Measurements from ENCODE around the gene GJB6. TPM values are rescaled to one million over a fixed set of nuclear protein-coding genes. Genes with fewer than 3 reads are reported as not detected.

The GJB6 gene
- total RNA-seq, 1 experiment from 2014 or later: 0.24 TPM

DNA sequence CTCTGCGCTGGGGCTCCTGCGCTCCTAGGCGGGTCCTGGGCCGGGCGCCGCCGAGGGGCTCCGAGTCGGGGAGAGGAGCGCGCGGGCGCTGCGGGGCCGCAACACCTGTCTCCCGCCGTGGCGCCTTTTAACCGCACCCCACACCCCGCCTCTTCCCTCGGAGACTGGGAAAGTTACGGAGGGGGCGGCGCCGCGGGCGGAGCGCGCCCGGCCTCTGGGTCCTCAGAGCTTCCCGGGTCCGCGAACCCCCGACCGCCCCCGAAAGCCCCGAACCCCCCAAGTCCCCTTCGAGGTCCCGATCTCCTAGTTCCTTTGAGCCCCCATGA is 39.3 kb downstream of the GJB6 start, which contains the start of gene GJB2:
Gene GJB2, minus strand, starts transcription at position 103 of the 326 bp plus-strand sequence. CDS start 3,357 bp downstream, outside the sequence.
- peaks cover 6% of the 10 kb centered on the region for H3K36me3 Mint-ChIP-seq (ENCODE audit: insufficient read depth, unreplicated experiment)
- peak; percentile 19 for DNase-seq
- no peaks in the 10 kb centered on the region for H3K9me3 Mint-ChIP-seq (ENCODE audit: low read depth, unreplicated experiment)
- H3K4me3 Mint-ChIP-seq (ENCODE audit: low read depth, unreplicated experiment): peak within 1 kb of the TSS; percentile 60
- no peak within 1 kb of the TSS for H3K27ac Mint-ChIP-seq (ENCODE audit: unreplicated experiment)
- peaks cover 21% of the 10 kb centered on the region for H3K27me3 Mint-ChIP-seq (ENCODE audit: unreplicated experiment)
- CTCF ChIA-PET: no interaction called here
- no TSS peak for BruUV-seq (replicated peaks)
- TF ChIP-seq, protein P1, sequence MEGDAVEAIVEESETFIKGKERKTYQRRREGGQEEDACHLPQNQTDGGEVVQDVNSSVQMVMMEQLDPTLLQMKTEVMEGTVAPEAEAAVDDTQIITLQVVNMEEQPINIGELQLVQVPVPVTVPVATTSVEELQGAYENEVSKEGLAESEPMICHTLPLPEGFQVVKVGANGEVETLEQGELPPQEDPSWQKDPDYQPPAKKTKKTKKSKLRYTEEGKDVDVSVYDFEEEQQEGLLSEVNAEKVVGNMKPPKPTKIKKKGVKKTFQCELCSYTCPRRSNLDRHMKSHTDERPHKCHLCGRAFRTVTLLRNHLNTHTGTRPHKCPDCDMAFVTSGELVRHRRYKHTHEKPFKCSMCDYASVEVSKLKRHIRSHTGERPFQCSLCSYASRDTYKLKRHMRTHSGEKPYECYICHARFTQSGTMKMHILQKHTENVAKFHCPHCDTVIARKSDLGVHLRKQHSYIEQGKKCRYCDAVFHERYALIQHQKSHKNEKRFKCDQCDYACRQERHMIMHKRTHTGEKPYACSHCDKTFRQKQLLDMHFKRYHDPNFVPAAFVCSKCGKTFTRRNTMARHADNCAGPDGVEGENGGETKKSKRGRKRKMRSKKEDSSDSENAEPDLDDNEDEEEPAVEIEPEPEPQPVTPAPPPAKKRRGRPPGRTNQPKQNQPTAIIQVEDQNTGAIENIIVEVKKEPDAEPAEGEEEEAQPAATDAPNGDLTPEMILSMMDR (IDR thresholded peaks at IDR 0.05; ENCODE audit: unreplicated experiment): no peak
- intact Hi-C loops (cut with micrococcal nuclease; ENCODE audit: unreplicated experiment): no loop called here
- peaks cover 9% of the 10 kb centered on the region for H3K4me1 Mint-ChIP-seq (ENCODE audit: low read depth, unreplicated experiment)

DNA sequence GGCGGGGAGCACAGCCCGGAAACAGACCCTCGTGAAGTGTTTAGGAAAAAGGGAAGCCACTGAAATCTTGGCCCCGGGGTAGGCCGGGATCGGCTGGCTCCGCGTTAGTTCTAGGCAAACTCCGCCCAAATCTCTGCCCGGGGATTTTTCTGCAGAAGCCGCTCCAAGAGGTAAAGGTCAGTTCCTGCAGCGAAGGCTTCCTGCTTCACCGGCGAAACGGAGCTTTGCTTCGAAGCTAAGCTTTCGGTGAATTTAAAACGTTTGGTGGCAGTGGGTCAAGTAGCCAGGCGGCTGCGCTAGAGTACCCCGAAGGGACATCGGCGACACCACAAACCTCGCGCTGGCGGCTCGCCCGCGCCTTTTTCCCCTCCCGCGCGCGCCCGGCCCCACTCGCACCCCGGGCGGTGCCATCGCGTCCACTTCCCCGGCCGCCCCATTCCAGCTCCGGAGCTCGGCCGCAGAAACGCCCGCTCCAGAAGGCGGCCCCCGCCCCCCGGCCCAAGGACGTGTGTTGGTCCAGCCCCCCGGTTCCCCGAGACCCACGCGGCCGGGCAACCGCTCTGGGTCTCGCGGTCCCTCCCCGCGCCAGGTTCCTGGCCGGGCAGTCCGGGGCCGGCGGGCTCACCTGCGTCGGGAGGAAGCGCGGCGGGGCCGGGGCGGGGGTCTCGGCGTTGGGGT is 39.8 kb downstream of the GJB6 start:
- H3K4me1 Mint-ChIP-seq (ENCODE audit: low read depth, unreplicated experiment): peaks cover 9% of the 10 kb centered on the region
- DNase-seq: peak; percentile 28
- no peak overlapping the region for H3K27ac Mint-ChIP-seq (ENCODE audit: unreplicated experiment)
- peaks cover 6% of the 10 kb centered on the region for H3K36me3 Mint-ChIP-seq (ENCODE audit: insufficient read depth, unreplicated experiment)
- CTCF ChIA-PET: no interaction called here
- H3K9me3 Mint-ChIP-seq (ENCODE audit: low read depth, unreplicated experiment): no peaks in the 10 kb centered on the region
- no TSS peak for BruUV-seq (replicated peaks)
- TF ChIP-seq, protein P1 (IDR thresholded peaks at IDR 0.05; ENCODE audit: unreplicated experiment): no peak
- H3K4me3 Mint-ChIP-seq (ENCODE audit: low read depth, unreplicated experiment): peak overlapping the region; percentile 60
- intact Hi-C loops (cut with micrococcal nuclease; ENCODE audit: unreplicated experiment): no loop called here
- H3K27me3 Mint-ChIP-seq (ENCODE audit: unreplicated experiment): peaks cover 21% of the 10 kb centered on the region

DNA sequence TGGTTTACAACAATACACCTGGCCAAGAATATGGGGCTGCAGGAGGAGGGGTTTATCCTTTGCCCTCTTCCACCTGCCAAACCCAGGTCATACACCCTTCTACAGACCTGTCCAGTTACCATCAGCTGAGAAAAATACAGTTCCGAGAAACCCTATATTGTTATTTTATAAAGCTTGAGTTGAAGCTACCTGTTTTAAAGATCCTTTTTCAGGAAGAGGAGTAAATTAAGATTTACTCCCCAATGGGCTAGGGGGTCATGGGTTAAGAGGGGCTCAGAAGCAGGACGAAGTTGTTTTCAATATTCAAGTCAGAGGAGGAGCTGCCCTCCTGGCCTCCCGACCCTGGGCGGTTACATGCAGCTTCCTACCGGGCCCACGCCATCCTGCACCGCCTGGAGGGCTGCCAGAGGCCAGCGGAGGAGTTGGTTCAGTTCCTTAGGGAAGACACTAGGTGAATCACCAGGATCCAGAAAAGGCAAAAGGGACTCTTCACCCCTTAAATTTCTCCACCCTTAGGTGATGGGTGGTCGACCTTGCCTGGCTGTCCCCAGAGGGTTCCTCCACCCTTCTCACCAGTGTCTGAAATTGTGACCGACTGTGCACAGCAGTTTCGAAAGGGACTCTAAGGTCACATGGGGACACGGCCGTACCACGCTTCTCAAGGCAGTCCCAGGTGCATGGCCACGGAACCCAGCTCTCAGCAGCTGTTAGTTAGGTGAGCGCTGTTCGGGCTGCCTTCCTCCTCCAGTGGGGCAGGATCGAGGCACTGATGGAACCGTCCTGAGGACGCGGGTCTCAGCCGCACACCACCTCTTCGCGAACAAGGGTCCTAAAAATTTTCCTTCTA is 40.6 kb downstream of the GJB6 start:
- BruUV-seq (replicated peaks): no TSS peak
- peak overlapping the region; percentile 60 for H3K4me3 Mint-ChIP-seq (ENCODE audit: low read depth, unreplicated experiment)
- intact Hi-C loops (cut with micrococcal nuclease; ENCODE audit: unreplicated experiment): no loop called here
- H3K27me3 Mint-ChIP-seq (ENCODE audit: unreplicated experiment): peaks cover 21% of the 10 kb centered on the region
- TF ChIP-seq, protein P1 (IDR thresholded peaks at IDR 0.05; ENCODE audit: unreplicated experiment): no peak
- peaks cover 6% of the 10 kb centered on the region for H3K36me3 Mint-ChIP-seq (ENCODE audit: insufficient read depth, unreplicated experiment)
- H3K27ac Mint-ChIP-seq (ENCODE audit: unreplicated experiment): no peak overlapping the region
- CTCF ChIA-PET: no interaction called here
- H3K4me1 Mint-ChIP-seq (ENCODE audit: low read depth, unreplicated experiment): peaks cover 9% of the 10 kb centered on the region
- H3K9me3 Mint-ChIP-seq (ENCODE audit: low read depth, unreplicated experiment): no peaks in the 10 kb centered on the region
- peak; percentile 11 for DNase-seq

DNA sequence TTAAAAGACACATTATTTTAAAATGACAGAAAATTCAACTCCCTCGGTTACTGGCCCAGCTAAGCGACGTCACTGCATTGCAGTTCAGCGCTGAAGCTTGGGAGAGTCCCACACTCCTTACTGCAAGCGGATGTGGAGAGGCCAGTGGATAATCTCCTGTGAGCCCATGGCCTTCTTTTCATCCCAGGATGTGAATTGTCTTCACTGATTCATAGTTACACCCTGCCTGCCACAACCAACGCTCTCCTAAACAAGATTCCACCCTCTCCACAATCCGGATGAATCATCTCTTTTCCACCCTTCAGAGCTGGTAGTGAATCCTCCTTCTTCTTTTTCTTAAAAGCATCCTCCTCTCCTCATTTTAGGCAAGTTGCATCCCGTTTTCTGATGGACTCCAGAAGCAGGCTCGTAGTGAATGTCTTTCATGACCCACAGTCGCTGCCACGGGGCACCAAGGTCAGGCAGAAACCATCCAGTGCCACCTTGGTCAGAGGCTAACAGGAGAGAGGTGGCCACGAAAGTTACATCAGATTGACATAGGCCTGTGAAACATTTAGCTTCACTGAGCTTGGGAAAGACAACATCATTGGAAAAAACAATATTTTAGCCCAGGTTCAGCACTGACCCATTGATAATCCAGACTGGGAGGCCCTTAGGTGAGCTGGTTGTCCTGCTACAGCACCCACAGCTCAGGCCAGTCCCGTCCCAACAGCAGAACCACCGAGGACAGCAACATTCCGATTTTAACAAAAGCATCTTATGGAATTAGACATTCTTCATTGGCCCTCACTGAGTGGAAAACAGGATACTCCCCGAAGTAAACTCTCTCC is 41.4 kb downstream of the GJB6 start:
- Mint-ChIP-seq H3K4me3 (ENCODE audit: low read depth, unreplicated experiment) (no peak overlapping the region), H3K27me3 (ENCODE audit: unreplicated experiment) (peaks cover 19% of the 10 kb centered on the region), H3K36me3 (ENCODE audit: insufficient read depth, unreplicated experiment) (peaks cover 6% of the 10 kb centered on the region), H3K27ac (ENCODE audit: unreplicated experiment) (no peak overlapping the region), H3K9me3 (ENCODE audit: low read depth, unreplicated experiment) (no peaks in the 10 kb centered on the region), H3K4me1 (ENCODE audit: low read depth, unreplicated experiment) (peaks cover 9% of the 10 kb centered on the region)
- DNase-seq: no peak
- CTCF ChIA-PET: no interaction called here
- intact Hi-C loops (cut with micrococcal nuclease; ENCODE audit: unreplicated experiment): no loop called here
- BruUV-seq (replicated peaks): TSS peak; percentile 20
- TF ChIP-seq, protein P1 (IDR thresholded peaks at IDR 0.05; ENCODE audit: unreplicated experiment): no peak
